ENCODE results near the gene RAP1GDS1.

DNA sequence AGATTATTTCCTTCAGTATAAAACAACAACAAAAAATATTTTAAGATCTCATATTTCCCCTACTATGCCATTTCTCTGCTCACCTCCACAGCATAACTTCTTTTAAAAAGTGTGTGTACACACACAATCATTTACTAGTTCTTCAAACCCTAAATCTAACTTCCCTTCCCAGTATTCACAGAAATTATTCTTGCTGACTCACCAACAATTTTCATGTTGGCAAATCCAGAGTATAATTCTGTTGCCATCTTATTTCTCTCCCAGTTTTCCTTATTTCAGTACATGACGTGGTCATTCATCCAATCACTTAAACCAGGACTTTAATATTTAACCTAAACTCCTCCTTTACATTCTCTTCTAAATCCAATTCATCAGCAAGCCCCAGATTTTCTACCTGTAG lies 11.4 kb upstream of the RAP1GDS1 start:
- TF ChIP-seq POLR2A (IDR thresholded peaks at IDR 0.05) (no peak), CTCF (IDR thresholded peaks at IDR 0.05) (no peak)
